Brain pericyte (primary cell): ENCODE results near the gene UMAD1.

Source experiments
- DNase-seq: peaks from one replicate; pipeline ENCODE4 v3.0.0-alpha.2; 2012; ENCODE audit warnings: low read depth, low spot score

UMAD1 gene

GRCh38 chr7:7640221-7641128 lies at the start of gene UMAD1:
TSS of gene UMAD1 (plus strand) at chr7:7640752. CDS start at chr7:7673372, 32,620 bp downstream.
- peak; percentile 95 for DNase-seq

- DNase-seq, result no peak
Measured at GRCh38 chr7:7595451-7595850, 45.1 kb upstream of the UMAD1 start.

GRCh38 chr7:7596176-7596575 lies 44.4 kb upstream of the UMAD1 start:
- DNase-seq, result no peak

- DNase-seq, result no peak
Measured at GRCh38 chr7:7607010-7607409, 33.5 kb upstream of the UMAD1 start.

- no peak for DNase-seq
Measured at GRCh38 chr7:7609330-7609729, 31.2 kb upstream of the UMAD1 start.

GRCh38 chr7:7612519-7612918 lies 28.0 kb upstream of the UMAD1 start:
- DNase-seq, result no peak

GRCh38 chr7:7613210-7613609 lies 27.3 kb upstream of the UMAD1 start:
- no peak for DNase-seq

- no peak for DNase-seq
Measured at GRCh38 chr7:7614018-7614741, 26.4 kb upstream of the UMAD1 start.

DNA sequence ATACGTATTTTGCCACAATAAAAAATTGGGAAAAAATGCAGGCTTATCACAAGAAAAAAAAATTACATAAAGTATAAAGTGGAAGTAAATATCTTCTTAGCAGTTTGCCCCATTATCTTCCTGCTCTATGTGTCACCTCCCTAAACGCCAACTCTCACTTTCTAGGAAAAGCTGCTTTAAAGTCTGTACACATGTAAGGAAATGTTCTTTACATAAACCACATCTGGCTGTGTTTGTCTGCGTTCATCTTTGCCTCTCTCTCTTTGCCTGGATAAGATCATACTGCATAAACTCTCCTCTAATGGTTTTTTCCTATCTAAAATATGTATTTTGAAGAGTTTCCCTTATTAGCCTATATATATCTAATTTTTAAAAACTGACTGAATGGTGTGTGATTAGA lies 23.0 kb upstream of the UMAD1 start:
- no peak for DNase-seq

DNA sequence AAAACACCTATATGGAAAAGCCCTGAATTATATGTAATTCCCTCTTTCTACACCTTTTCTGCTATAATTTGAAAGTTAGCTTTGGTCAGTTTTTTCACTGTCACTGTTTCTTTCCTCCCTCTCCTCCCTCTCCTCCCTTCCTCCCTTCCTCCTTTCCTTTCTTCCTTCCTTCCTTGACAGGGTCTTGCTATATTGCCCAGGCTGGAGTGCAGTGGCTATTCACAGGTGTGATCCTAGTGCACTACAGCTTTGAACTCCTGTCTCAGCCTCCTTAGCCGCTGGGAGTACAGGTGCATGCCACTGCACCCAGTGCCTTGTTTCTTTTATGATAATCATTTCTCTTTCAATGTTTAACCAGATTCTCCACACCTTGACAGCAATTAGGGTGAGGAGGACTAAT lies 22.1 kb upstream of the UMAD1 start:
- no peak for DNase-seq

DNA sequence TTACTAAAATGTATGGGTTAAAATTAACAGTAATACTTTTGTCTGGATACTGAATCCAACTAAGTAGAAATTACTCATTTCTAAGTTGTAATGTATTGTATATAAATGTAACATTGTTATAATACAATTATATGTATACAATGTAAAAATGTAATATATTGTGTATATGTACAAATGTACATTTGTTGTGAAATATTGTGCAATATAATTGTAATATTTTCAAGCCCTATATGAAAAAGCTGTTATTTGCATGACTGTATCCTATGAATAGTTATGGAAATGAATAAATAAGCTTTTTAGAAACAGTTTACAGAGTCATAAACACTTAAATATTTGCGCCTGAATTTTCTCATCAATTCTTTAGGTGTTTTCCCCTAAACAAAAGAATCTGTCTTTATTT lies 20.3 kb upstream of the UMAD1 start:
- DNase-seq, result no peak

DNA sequence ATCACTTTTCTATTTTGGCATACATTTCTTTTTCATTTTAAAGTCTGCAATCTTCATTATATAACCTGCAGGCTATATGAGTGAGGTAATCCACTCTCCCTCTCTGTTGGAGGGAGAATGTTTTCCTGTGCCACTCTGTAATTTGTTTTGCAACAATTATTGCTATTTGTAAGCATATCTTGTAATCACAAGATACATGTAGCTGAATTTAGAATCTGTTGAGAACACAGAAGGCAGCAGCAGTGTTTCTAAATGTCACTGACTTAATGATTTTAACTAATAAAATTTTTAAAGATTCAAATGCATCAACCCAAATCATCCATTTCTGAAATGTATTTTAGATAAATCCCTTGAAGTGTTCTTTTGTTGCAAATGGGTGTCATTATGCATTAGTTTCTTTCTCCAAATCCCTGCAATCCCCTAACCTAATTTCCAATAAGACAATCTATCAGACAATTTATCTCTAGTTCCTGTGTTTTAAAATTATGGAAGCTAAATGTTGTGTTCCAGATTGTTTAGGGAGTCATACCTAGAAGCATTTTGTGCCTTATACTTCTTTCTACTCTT lies 19.8 kb upstream of the UMAD1 start:
- no peak for DNase-seq

- DNase-seq, result no peak
Measured at GRCh38 chr7:7628476-7628875, 12.1 kb upstream of the UMAD1 start.

DNA sequence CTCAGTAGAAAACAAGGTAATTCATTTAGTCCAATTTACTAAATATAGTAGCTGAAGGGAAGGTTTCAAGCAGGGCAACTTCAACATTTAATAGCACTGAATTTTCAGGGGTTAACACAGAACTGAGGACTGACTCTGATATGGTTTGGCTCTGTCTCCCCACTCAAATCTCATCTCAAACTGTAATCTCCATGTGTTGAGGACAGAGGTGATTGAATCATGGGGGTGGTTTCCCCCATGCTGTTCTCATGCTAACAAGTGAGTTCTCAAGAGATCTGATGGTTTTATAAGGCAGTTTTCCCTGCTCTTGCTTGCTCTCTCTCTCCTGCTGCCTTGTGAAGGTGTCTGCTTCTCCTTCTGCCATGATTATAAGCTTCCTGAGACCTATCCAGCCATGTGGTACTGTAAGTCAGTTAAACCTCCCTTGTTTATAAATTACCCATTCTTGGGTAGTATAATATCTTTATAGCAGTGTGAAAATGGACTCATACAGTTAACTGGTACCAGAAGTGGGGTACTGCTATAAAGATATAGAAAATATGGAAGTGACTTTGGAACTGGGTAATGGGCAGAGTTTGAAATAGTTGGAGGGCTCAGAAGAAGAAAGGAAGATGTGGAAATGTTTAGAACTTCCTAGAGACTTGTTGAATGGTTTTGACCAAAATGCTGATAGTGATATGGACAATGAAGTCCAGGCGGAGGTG lies 9.8 kb upstream of the UMAD1 start:
- DNase-seq, result no peak

GRCh38 chr7:7639421-7639820 lies 1.1 kb upstream of the UMAD1 start:
- DNase-seq, result no peak

DNA sequence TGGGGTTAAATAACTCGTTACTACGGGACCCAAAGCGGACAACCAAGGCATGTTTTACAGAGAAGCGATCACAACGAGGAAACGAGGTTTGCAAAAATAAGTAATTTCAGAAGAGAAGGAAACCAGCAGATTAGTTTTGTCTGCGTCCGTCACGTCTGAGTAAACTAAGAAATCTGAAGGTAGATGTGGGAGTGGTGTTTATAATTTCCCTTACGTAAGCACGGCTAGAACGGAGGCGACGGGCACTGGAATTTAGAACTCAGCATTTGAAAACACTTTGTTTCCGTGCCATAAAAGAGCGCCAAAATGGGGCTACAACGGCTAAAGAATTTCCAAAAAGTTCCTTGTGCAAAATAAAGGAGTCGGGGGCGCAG lies 718 bp upstream of the UMAD1 start:
- DNase-seq, result no peak

- no peak for DNase-seq
Measured at GRCh38 chr7:7641129-7641663, 644 bp downstream of the UMAD1 start.

DNA sequence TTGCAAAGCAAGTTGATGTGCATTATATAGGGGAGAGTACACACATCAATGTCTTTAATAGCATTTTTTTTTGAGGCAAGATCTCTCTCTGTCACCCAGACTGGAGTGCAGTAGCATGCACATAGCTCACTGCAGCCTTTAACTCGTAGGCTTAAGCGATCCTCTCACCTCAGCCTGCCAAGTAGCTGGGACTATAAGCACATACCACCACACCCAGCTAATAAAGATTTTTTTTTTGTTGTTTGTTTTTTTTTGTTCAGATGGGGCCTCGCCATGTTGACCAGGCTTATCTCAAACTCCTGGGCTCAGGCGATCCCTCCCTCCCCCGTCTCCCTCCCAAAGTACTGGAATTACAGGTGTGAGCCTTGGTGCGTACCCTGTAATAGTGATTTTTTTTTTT lies 1.5 kb downstream of the UMAD1 start:
- no peak for DNase-seq

- DNase-seq, result no peak
Measured at GRCh38 chr7:7647495-7648036, 7.0 kb downstream of the UMAD1 start.

DNA sequence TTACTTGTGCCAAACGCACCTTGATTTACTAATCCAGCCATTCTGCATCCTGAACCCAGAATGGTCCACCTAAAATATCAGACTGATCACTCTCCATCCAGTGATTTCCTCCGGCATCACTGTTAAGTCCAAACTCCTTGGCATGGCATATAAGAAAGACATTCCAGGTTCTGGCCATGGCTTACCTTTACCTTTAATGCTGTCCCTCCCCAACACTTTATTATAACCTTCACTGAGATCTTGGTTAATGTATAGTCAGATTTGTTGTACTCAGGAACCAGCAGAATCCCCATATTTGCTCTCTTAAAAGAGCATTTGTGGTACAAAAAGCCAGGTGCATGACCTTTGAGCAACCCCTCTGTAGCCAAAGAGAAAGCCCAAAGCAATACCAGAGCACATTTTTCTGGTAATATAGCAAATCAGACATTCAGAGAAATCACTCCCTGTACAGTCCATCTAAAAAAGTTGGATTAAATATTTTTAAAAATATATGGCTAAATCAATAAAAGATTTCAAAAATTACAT lies 10.2 kb downstream of the UMAD1 start:
- no peak for DNase-seq

GRCh38 chr7:7651479-7651878 lies 10.9 kb downstream of the UMAD1 start:
- no peak for DNase-seq
